SK-N-MC (cell line): ENCODE results near the gene MAST3.

ENCODE experiments used
- DNase-seq: peaks from one replicate; pipeline ENCODE4 v3.0.0-alpha.2; 2011; ENCODE audit warnings: low read depth, low spot score
- H3K27ac ChIP-seq: fragments of 200-600 bp; sonication (generic); 2 replicates; pipeline ENCODE4 v1.5.1; 2016; ENCODE audit warnings: mixed run types
- H3K36me3 ChIP-seq: fragments of 200-600 bp; sonication (generic); 2 replicates; pipeline ENCODE4 v1.6.1; 2017; ENCODE audit warnings: antibody characterized with exemption, low read length, mixed read lengths; ENCODE audit not compliant: insufficient read depth
- H3K4me3 ChIP-seq: fragments of 200-600 bp; sonication (generic); 2 replicates; pipeline ENCODE4 v1.5.1; 2016
- H3K9ac ChIP-seq: fragments of 200-600 bp; sonication (generic); 2 replicates; pipeline ENCODE4 v1.8.0; 2017; ENCODE audit warnings: mixed run types, mixed read lengths; ENCODE audit not compliant: insufficient read length
- H3K9me3 ChIP-seq: fragments of 200-600 bp; sonication (generic); 2 replicates; pipeline ENCODE4 v1.6.1; 2017; ENCODE audit warnings: low read depth, mild to moderate bottlenecking, antibody characterized with exemption, low read length, moderate library complexity, mixed read lengths
- EZH2 ChIP-seq: fragments of 200-600 bp; sonication (generic); IDR thresholded peaks from one replicate; pipeline ENCODE4 v1.6.1; 2017; ENCODE audit warnings: antibody characterized with exemption
- FOXP2 ChIP-seq: optimal IDR thresholded peaks from 2 replicates; pipeline ENCODE3; 2011; ENCODE audit warnings: mild to moderate bottlenecking, moderate library complexity; ENCODE audit not compliant: insufficient read depth; ENCODE audit errors: extremely low read length, control extremely low read depth
- POLR2AphosphoS5 ChIP-seq: IDR thresholded peaks from 2 replicates; pipeline ENCODE4 v1.6.1; 2012; ENCODE audit warnings: mild to moderate bottlenecking, low read depth, low read length, borderline replicate concordance

MAST3 gene

DNA sequence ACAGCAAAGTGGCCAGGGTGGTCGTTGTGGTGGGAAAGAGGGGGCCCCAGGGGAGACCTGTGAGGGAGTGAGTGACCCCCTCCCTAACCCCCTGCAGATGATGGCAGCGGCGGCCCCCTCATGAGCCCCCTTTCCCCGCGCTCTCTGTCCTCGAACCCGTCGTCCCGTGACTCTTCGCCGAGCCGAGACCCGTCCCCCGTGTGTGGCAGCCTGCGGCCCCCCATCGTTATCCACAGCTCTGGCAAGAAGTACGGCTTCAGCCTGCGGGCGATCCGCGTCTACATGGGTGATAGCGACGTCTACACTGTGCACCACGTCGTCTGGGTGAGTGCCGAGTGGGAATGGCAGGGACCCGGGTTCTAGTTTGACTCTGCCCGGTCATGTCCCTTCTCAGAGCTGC lies 47.3 kb downstream of the MAST3 start:
- no peak overlapping the region for H3K27ac ChIP-seq
- peaks cover 15% of the 10 kb centered on the region; the same call in 1 of the 2 replicates for H3K36me3 ChIP-seq
- no peak overlapping the region for H3K9ac ChIP-seq
- no peaks in the 10 kb centered on the region for H3K9me3 ChIP-seq
- DNase-seq, result no peak
- no peak for TF ChIP-seq EZH2
- TF ChIP-seq FOXP2, result no peak
- no peak for TF ChIP-seq POLR2AphosphoS5
- H3K4me3 ChIP-seq, result no peak overlapping the region

DNA sequence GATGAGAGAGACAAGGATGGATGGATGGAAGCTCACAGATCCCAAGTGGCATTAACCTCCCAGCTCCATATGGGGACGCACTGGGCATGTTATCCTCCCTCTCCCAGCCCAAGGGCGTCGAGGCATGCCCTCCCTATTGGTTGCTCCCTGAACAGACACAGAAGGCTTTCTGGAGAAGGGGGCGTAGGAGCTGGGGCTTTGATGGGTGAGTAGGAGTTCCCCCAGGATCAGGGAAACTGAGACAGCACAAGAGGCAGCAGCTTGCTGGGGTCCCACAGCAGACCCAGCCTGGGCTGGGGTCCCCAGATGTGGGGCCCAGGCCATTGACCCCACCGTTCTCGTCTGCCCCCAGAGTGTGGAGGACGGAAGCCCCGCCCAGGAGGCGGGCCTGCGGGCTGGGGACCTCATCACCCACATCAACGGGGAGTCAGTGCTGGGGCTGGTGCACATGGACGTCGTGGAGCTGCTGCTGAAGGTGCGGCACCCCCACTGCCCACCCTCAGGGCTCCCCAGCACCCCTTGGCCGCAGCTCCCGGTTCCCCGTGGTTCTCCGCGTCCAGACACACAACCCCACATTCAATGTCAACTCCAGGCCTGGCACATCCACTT lies 47.9 kb downstream of the MAST3 start:
- H3K27ac ChIP-seq, result no peak overlapping the region
- DNase-seq, result no peak
- TF ChIP-seq POLR2AphosphoS5, result no peak
- no peak for TF ChIP-seq FOXP2
- TF ChIP-seq EZH2, result no peak
- no peak overlapping the region for H3K9ac ChIP-seq
- no peak overlapping the region for H3K4me3 ChIP-seq
- no peaks in the 10 kb centered on the region for H3K9me3 ChIP-seq
- peaks cover 13% of the 10 kb centered on the region; the same call in 1 of the 2 replicates for H3K36me3 ChIP-seq

DNA sequence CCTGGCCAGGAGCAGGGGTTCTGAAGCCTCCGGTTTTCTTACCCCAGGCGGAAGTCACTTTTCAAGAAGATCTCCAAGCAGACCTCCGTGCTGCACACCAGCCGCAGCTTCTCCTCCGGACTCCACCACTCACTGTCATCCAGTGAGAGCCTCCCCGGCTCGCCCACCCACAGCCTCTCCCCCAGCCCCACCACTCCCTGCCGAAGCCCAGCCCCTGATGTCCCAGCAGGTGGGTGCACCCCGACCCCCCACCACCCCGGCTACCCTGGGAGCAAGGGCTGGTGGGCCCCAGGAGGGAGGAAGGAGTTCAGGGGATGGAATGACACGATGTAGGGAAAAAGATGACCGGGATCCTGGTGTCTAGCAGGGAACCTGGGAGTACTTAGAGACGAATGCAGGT lies 49.8 kb downstream of the MAST3 start:
- Histone ChIP-seq H3K9me3 (no peaks in the 10 kb centered on the region), H3K4me3 (no peak overlapping the region), H3K36me3 (peaks cover 8% of the 10 kb centered on the region; the same call in 1 of the 2 replicates), H3K9ac (no peak overlapping the region), H3K27ac (no peak overlapping the region)
- no peak for DNase-seq
- TF ChIP-seq EZH2 (no peak), FOXP2 (no peak), POLR2AphosphoS5 (no peak)

DNA sequence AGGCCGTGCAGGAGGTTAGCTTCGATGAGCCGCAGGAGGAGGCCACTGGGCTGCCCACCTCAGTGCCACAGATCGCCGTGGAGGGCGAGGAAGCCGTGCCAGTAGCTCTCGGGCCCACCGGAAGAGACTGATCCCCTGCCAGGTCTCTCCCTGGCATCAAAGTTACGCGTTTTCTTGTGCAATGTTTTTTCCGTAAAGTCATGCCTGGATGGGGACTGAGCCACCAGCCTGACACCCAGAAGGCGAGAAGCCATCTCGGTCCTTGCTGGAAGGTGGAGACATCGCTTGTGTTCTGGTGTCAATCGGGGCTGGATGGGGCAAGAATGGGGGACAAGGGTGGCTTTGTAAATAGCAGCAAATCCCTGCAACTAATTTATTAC lies 52.0 kb downstream of the MAST3 start:
- TF ChIP-seq FOXP2 (no peak), EZH2 (no peak), POLR2AphosphoS5 (no peak)
- H3K9me3 ChIP-seq, result no peaks in the 10 kb centered on the region
- H3K36me3 ChIP-seq, result no peaks in the 10 kb centered on the region; the same call in 1 of the 2 replicates

DNA sequence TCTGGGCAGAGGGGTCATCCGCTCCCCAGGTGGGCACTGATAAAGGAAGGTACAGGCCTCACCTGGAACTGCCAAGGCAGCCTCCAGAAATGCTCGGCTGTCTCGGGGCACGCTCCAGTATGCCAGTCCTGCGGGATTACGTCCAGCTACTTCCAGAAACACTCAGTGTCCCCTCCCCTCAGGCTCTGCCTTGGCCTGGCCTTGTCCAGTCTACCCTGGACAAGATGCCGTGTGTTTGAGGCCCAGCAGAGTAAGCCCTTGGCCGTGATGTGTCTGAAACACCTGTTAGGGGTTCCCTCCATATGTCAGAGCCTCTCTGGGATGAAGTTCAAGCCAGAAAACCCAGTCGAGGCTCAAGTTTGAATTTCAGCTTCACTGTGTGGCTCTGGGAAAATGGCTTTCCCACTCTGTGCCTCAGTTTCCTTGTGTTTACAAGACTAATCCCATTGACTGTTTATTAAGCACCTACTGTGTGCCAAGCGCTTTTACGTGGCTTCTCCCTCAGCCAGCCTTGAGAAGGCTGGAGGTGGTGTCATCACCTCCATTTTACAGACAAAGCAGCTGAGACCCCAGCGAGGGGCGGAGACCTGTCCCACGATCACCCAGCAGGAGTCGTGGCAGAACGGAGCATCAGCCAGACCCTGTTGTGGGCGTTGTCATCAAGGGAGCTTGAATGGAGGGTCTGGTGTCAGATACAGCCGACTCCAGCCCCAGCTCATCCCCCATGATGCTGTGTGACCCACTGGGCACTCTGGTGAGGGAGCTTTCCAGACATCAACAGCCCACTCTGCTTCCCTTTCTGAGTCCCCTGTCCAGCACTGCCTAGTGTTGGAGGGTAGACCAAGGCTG lies 53.4 kb downstream of the MAST3 start:
- Histone ChIP-seq H3K9me3 (no peaks in the 10 kb centered on the region), H3K27ac (0 out of 2 replicates have a peak overlapping the region, but pooled peaks have one; percentile 95), H3K36me3 (no peaks in the 10 kb centered on the region; the same call in 1 of the 2 replicates), H3K9ac (no peak overlapping the region), H3K4me3 (no peak overlapping the region)
- no peak for DNase-seq
- no peak for TF ChIP-seq POLR2AphosphoS5
- no peak for TF ChIP-seq FOXP2
- TF ChIP-seq EZH2, result no peak

More for the DNA sequence above, 52.0 kb downstream of the MAST3 start:
- no peak overlapping the region for H3K4me3 ChIP-seq
- H3K9ac ChIP-seq, result no peak overlapping the region
- DNase-seq, result no peak
- H3K27ac ChIP-seq, result no peak overlapping the region

DNA sequence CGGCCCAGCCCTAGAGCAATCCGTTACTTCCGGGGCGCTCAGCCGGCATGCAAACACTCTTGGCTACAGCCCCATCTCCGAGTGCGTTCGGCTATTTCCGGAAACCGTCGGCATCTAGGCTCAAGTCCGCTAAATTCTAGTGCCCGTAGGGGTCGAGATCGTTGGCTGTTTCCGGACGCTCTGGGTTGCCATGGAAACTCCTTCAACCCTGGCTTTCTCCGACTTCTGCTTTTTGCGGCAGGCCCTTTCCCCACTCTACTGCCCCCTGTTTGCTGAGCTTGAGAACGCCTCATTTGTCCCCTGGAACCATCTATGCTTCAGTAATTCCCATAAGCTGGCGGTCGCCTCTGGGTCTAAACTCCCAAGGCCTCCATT lies 54.9 kb downstream of the MAST3 start:
- Histone ChIP-seq H3K4me3 (peak overlapping the region; percentile 95), H3K9ac (peak overlapping the region; percentile 95), H3K27ac (peak overlapping the region; percentile 95), H3K9me3 (no peaks in the 10 kb centered on the region), H3K36me3 (no peaks in the 10 kb centered on the region; the same call in 1 of the 2 replicates)
- TF ChIP-seq EZH2 (no peak), FOXP2 (no peak), POLR2AphosphoS5 (no peak)
- peak; percentile 90 for DNase-seq

DNA sequence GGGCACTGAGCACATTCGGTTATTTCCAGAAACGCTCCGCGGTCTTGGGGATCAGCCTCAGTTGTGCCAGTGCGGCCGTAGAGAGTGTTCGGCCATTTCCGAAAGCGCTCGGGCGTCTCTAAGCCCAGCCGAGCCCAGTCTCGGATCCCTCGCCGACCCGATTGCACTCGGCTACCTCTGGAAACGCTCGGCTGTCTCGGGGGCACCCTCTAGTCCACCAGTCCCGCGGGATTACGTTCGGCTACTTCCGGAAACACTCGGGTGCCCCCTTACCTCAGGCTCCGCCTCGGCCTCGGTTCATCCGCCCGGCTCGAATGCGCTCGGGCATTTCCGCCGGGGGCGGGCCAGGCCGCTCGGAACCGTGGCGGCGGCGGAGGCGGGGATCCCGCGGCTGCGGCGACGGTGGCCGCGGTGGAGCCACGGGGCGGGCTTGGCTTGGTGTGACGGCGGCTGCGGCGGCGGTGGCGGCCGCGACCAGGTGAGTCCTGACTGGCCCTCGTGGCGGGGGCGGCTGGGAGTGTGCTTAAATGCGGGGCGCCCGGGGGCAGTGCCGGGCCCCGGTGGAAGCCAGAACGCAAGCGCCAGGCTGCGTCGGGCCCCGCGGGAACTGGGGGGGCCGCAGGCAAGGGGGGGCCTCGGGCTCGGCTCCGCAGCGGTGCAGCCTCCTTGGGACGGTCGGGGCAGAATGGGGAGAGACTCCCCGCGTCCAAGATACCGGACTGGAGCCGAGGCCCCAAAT lies 55.4 kb downstream of the MAST3 start, which contains the start of gene PIK3R2:
TSS of gene PIK3R2 (plus strand) at position 347 of the 739 bp plus-strand sequence. CDS start 2,717 bp downstream, outside the sequence.
- H3K4me3 ChIP-seq, result peak within 1 kb of the TSS; percentile 95
- peak; percentile 43; the same call in 1 of the 2 replicates for TF ChIP-seq POLR2AphosphoS5
- no peak for TF ChIP-seq EZH2
- peak; percentile 78 for TF ChIP-seq FOXP2
- peak within 1 kb of the TSS; percentile 95 for H3K27ac ChIP-seq
- peak within 1 kb of the TSS; percentile 95 for H3K9ac ChIP-seq
- no peaks in the 10 kb centered on the region for H3K9me3 ChIP-seq
- H3K36me3 ChIP-seq, result no peaks in the 10 kb centered on the region; the same call in 1 of the 2 replicates
- peak; percentile 90 for DNase-seq

DNA sequence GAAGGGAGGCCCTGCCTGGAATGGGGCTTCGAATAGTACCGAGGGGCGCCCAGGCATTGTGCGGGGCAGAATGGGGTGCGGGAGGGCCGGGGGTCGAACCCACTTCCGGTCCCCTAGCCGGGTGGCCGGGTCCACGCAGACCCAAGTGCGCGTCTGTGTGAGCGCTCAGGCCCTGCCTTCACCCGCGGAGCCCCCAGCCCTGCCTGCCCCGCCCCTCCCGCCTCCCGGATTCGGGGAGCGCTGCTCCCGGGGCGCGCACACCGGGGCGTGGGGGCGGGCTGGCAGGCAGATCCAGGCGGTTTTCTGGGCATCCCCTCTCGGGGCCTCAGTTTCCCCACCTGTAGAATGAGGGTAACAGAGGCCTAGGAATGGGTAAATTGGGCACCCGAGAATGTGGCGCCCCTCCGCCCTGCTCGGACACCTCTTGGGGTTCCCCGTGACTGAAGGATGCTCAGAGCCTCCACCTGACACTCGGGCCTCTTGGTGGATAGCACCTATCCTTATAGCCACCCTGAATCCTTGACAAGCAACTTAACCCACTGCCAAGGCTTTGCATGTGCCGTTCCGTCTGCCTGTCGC lies 56.1 kb downstream of the MAST3 start:
- Histone ChIP-seq H3K36me3 (no peaks in the 10 kb centered on the region; the same call in 1 of the 2 replicates), H3K4me3 (peak overlapping the region; percentile 95), H3K9ac (peak overlapping the region; percentile 94), H3K9me3 (no peaks in the 10 kb centered on the region), H3K27ac (0 out of 2 replicates have a peak overlapping the region, but pooled peaks have one; percentile 50)
- no peak for DNase-seq
- no peak for TF ChIP-seq POLR2AphosphoS5
- no peak for TF ChIP-seq EZH2
- no peak for TF ChIP-seq FOXP2
